ENCODE data around the gene PRLHR. TPM values are rescaled to one million over a fixed set of nuclear protein-coding genes. Genes with fewer than 3 reads are reported as not detected.

The PRLHR gene
- total RNA-seq, 1 donor from 2014 or later = 1.4 TPM

DNA sequence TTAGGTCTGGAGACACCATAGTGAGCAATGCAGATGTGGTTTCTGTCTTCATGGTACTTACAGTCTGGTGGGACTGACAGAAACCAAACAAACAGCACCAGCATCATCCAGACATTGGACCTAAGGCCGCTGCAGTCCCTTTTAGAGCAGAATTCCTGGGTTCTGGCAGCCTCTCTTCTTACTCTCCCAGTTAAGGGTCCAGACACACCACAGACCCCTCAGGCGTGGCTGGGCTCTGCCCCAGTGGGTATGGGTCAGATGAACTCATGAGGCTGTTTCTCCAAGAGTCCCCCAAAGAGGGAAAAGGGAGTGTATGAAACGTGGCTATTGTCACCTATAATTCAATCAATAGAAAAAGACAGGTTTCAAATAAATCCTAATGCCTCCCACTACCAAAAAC lies 31.3 kb downstream of the PRLHR start:
- no peak for DNase-seq (ENCODE audit: low spot score)

GRCh38 chr10:118563373-118563890 lies 32.0 kb downstream of the PRLHR start:
- no peak for DNase-seq (ENCODE audit: low spot score)

DNA sequence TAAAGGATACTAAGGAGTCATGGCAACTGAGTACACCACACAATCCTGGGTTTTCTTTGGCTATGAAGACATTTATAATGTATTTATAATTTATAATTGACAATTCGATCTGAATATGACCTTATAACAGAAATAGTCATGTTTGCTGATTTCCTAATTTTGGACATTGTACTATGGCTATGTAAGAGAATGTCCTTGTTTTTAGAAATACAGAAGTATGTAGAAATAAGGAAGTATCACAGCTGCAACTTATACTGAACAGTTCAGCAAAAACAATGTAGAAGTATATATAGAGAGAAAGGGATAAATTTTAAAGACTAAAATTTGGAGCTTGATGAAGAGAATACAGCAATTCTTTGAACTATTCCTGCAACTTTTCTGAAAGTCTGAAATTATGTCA lies 32.6 kb downstream of the PRLHR start:
- no peak for DNase-seq (ENCODE audit: low spot score)

- no peak for DNase-seq (ENCODE audit: low spot score)
These were observed 37.5 kb downstream of the PRLHR start for GRCh38 chr10:118557946-118558345.

DNA sequence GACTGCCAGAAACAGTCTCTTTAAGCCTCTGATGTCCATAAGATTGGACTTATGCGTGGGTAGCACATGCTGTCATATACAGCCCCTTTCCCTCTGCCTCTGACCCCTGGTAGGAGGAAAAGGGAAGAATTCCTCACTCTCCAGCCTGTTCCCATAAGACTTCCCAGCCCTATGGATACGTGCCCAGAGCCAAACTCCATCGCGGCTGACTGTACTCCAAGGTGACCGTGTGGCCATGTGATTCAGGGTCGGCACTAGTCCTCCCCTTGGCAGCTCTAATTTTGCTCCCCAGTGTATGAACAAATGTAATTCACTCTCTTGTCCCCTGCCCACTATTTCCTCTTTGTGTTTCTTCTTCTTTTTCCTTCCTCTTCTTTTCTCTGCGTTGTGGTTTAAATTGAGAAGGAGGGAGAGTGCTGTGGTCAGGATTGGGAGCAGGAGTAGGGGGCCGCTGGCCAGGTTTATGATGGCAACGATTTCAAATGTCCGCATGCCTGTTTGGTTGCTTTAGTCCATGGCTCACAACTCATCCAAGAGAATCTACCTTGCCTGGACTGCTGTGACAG lies 43.8 kb downstream of the PRLHR start:
- no peak for DNase-seq (ENCODE audit: low spot score)

GRCh38 chr10:118547282-118547681 lies 48.2 kb downstream of the PRLHR start:
- DNase-seq (ENCODE audit: low spot score) = no peak

DNA sequence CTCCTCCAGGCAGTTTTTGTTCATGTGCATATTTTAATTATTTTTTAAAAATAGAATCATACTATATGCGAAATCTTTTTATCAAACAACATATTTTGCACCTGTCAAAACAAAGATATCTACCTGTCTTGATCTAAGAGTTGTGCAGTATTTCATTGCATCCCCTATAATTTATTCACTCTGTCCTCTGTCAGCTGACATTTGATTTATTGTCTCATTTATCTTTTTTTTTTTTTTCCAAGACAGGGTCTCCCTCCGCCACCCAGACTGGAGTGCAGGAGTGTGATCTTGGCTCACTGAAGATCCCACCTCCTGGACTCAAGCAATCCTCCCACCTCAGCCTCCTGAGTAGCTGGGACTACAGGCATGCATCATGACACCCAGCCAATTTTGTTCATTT lies 49.0 kb downstream of the PRLHR start:
- no peak for DNase-seq (ENCODE audit: low spot score)

DNA sequence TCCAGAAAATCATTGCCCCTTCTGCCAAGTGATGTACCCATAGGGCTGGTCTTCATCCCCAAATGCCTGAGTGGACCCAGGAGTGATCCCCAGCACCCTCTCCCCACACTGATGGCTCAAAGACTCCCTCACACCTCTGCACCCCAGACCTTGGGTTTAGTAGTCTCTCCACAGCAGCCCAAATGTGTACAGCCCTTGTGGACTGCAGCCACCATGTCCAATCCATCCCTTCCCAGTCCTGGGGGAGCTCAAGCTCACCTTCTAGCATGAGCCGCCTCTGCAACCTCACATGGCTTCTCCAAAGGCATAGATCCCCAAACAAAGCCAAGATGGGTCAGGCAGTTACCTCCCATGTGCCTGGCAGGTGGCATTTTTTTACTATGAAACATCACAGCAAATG lies 50.1 kb downstream of the PRLHR start:
- no peak for DNase-seq (ENCODE audit: low spot score)

- no peak for DNase-seq (ENCODE audit: low spot score)
These were observed 51.0 kb downstream of the PRLHR start for GRCh38 chr10:118544401-118544948.

- peak; percentile 24 for DNase-seq (ENCODE audit: low spot score)
These were observed 51.6 kb downstream of the PRLHR start for GRCh38 chr10:118543714-118544400.

- DNase-seq (ENCODE audit: low spot score) = no peak
These were observed 52.7 kb downstream of the PRLHR start for GRCh38 chr10:118542745-118543144.

DNA sequence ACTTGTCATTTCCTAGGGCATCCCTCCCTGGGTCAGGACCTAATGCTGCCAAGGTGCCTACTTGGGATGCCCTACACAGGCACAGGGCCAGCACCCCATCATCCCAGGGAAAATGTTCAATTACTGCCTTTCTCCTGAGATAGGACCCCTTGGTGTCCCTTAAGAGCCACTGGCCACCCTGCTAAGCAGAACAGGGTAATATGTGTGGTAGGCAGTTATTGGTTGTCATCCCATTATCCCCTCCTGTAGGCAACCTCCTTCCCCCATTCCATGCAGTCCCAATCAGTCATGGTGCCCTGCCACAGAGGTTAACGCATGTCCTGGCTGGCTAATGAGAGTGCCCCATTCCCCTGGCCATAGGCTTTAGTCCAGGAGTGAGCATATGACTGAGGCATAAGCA lies 53.2 kb downstream of the PRLHR start:
- DNase-seq (ENCODE audit: low spot score) = no peak

GRCh38 chr10:118541718-118542117 lies 53.7 kb downstream of the PRLHR start:
- DNase-seq (ENCODE audit: low spot score) = no peak

Other genes starting within 250 kb of the PRLHR start
- gene CACUL1, start 159.3 kb upstream of the PRLHR start, total RNA-seq (ENCODE audit: insufficient read depth, low replicate concordance) = 38.8 TPM